Lower leg skin (tissue), 3 donors: ENCODE results near the gene PSPN.

Experiments used
- POLR2A ChIP-seq, 2 donors: fragments of 450-650 bp; IDR thresholded peaks; one replicate each; pipeline ENCODE4 v1.6.1; 2016 to 2017; ENCODE audit warnings: antibody characterized with exemption in 2 of 2, mild to moderate bottlenecking in 1 of 2, moderate library complexity in 1 of 2
- TF ChIP-seq, protein P1 (sequence below), 3 donors: fragments of 450-650 bp; IDR thresholded peaks; one replicate each; pipeline ENCODE4 v1.5.1; 2016; ENCODE audit warnings: antibody characterized with exemption in 3 of 3, mild to moderate bottlenecking in 3 of 3, moderate library complexity in 2 of 3

DNA sequence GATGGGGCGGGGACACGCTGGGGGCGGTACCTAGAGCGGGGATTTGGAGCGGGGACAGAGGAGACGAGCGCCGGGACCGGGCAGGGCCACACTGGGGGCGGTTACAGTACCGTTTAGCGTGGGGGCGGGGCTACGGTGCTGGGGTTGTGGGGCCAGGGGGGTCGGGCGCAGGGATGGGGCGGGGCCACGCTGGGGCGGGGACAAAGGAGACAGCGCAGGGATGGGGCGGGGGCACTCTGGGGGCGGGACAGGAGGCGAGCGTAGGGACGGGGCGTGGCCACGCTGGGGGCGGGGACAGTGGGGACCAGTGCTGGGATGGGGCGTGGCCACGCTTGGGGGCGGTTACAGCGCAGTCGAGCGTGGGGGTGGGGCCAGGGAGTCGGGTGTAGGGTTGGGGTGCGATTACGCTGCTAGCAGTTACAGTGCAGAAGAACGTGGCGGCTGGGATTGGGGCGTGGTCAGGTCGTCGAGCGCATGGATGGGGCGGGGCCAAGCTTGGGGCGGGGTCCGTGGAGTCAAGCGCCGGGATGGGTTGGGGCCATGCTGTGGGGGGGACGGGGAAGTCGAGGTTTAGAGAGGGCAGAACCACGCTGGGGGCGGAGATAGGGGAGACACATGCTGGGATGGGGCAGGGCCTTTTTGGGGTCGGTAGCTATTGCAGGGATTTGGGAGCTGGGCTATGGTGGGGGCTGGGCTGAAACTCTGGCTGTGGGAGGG, 2.5 kb downstream of the PSPN start:
- TF ChIP-seq, protein P1, sequence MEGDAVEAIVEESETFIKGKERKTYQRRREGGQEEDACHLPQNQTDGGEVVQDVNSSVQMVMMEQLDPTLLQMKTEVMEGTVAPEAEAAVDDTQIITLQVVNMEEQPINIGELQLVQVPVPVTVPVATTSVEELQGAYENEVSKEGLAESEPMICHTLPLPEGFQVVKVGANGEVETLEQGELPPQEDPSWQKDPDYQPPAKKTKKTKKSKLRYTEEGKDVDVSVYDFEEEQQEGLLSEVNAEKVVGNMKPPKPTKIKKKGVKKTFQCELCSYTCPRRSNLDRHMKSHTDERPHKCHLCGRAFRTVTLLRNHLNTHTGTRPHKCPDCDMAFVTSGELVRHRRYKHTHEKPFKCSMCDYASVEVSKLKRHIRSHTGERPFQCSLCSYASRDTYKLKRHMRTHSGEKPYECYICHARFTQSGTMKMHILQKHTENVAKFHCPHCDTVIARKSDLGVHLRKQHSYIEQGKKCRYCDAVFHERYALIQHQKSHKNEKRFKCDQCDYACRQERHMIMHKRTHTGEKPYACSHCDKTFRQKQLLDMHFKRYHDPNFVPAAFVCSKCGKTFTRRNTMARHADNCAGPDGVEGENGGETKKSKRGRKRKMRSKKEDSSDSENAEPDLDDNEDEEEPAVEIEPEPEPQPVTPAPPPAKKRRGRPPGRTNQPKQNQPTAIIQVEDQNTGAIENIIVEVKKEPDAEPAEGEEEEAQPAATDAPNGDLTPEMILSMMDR (IDR thresholded peaks at IDR 0.05): no peak
- no peak for TF ChIP-seq POLR2A (IDR thresholded peaks at IDR 0.05)
